ENCODE results near the gene TMEM203. TPM values are rescaled to one million over a fixed set of nuclear protein-coding genes. Genes with fewer than 3 reads are reported as not detected.

Gene TMEM203
- total and polyA plus RNA-seq, 2 of the 13 experiments (the other 11 are each of a cell fraction or from before 2014, with no cell fraction given) = 23.4 to 36.7 TPM

- peak; percentile 70 for TF ChIP-seq ASH2L (IDR thresholded peaks at IDR 0.05; ENCODE audit: insufficient read length, low read depth, low read length)
- TF ChIP-seq RERE (CRISPR knock-in tag; IDR thresholded peaks at IDR 0.05; ENCODE audit: low read depth) = no peak
- TF ChIP-seq ZNF276 (CRISPR knock-in tag; IDR thresholded peaks at IDR 0.05; ENCODE audit: low read depth) = 0 out of 2 replicates have a peak, but pooled peaks have one; percentile 43
- no peak for TF ChIP-seq JUND (CRISPR knock-in tag; IDR thresholded peaks at IDR 0.05)
- peak; percentile 90 for TF ChIP-seq ARNT2 (CRISPR knock-in tag; IDR thresholded peaks at IDR 0.05; ENCODE audit: low read depth)
- peak; percentile 63; the same call in 1 of the 2 replicates for TF ChIP-seq ZNF580 (CRISPR knock-in tag; IDR thresholded peaks at IDR 0.05; ENCODE audit: borderline replicate concordance, low read depth)
- TF ChIP-seq HNRNPL (IDR thresholded peaks at IDR 0.05; ENCODE audit: low read depth, low read length) = 0 out of 2 replicates have a peak, but pooled peaks have one; percentile 33
- TF ChIP-seq ATF5 (CRISPR knock-in tag; IDR thresholded peaks at IDR 0.05; ENCODE audit: low read depth) = no peak
- peak; percentile 49; the same call in 1 of the 2 replicates for TF ChIP-seq BCL3 (CRISPR knock-in tag; IDR thresholded peaks at IDR 0.05)
- peak; percentile 99 for TF ChIP-seq KDM5A (IDR thresholded peaks at IDR 0.05; ENCODE audit: borderline replicate concordance, low read length)
- no peak for TF ChIP-seq NFYB (CRISPR knock-in tag; IDR thresholded peaks at IDR 0.05)
- no peak for TF ChIP-seq ZNF207 (IDR thresholded peaks at IDR 0.05; ENCODE audit: borderline replicate concordance)
- no peak for TF ChIP-seq ZNF619 (CRISPR knock-in tag; IDR thresholded peaks at IDR 0.05)
These were observed at the start of gene TMEM203, which contains the start of gene NDOR1 (continued) for GRCh38 chr9:137205126-137206069.
